ENCODE data around the gene TBRG1.

TBRG1 gene

GRCh38 chr11:124618863-124619262, 3.8 kb upstream of the TBRG1 start:
- DNase-seq: no peak

GRCh38 chr11:124623861-124624525, 1.3 kb downstream of the TBRG1 start:
- DNase-seq: no peak

GRCh38 chr11:124625504-124626168, 3.0 kb downstream of the TBRG1 start:
- no peak for DNase-seq

- no peak for DNase-seq
Measured at GRCh38 chr11:124627546-124627945, 4.9 kb downstream of the TBRG1 start.

- no peak for DNase-seq
Measured at GRCh38 chr11:124629961-124630360, 7.3 kb downstream of the TBRG1 start.

- no peak for DNase-seq
Measured at GRCh38 chr11:124633355-124633754, 10.7 kb downstream of the TBRG1 start.

- no peak for DNase-seq
Measured at GRCh38 chr11:124635932-124636331, 13.3 kb downstream of the TBRG1 start.

GRCh38 chr11:124638500-124638899, 15.8 kb downstream of the TBRG1 start:
- no peak for DNase-seq

GRCh38 chr11:124639186-124639585, 16.5 kb downstream of the TBRG1 start:
- DNase-seq: no peak

GRCh38 chr11:124640666-124641065, 18.0 kb downstream of the TBRG1 start:
- DNase-seq: no peak

GRCh38 chr11:124642628-124643027, 20.0 kb downstream of the TBRG1 start:
- no peak for DNase-seq

GRCh38 chr11:124643042-124643604, 20.5 kb downstream of the TBRG1 start:
- DNase-seq: no peak

GRCh38 chr11:124643605-124644425, 21.2 kb downstream of the TBRG1 start:
- DNase-seq: no peak

GRCh38 chr11:124644426-124645280, 22.0 kb downstream of the TBRG1 start:
- DNase-seq: no peak

GRCh38 chr11:124646148-124646547, 23.5 kb downstream of the TBRG1 start:
- no peak for DNase-seq

GRCh38 chr11:124648610-124649009, 25.9 kb downstream of the TBRG1 start:
- no peak for DNase-seq

- DNase-seq: no peak
Measured at GRCh38 chr11:124656774-124657630, 34.3 kb downstream of the TBRG1 start.

GRCh38 chr11:124657904-124658303, 35.2 kb downstream of the TBRG1 start:
- no peak for DNase-seq

- DNase-seq: no peak
Measured at GRCh38 chr11:124658501-124658900, 35.8 kb downstream of the TBRG1 start.

- DNase-seq: no peak
Measured at GRCh38 chr11:124658986-124659385, 36.3 kb downstream of the TBRG1 start.

- DNase-seq: no peak
Measured at GRCh38 chr11:124661553-124661952, 38.9 kb downstream of the TBRG1 start.

- DNase-seq: no peak
Measured at GRCh38 chr11:124662106-124662505, 39.4 kb downstream of the TBRG1 start.
